WTC11 (cell line): ENCODE data around the gene LYPD6.

Experiments
- AFF4 ChIP-seq: sonication (generic); formaldehyde crosslinking; IDR thresholded peaks from 2 replicates; pipeline ENCODE4 v1.8.1; 2023; ENCODE audit warnings: mild to moderate bottlenecking, missing genetic modification reagents, borderline replicate concordance
- CTCF ChIP-seq: fragments of 200-600 bp; IDR thresholded peaks from 2 replicates; pipeline ENCODE4 v1.8.0; 2022; ENCODE audit warnings: antibody characterized with exemption
- E2F4 ChIP-seq: sonication (generic); formaldehyde crosslinking; IDR thresholded peaks from 2 replicates; pipeline ENCODE4 v1.8.1; 2022; ENCODE audit warnings: low read depth, mild to moderate bottlenecking, moderate library complexity, missing genetic modification reagents, borderline replicate concordance
- HMGXB4 ChIP-seq: sonication (generic); formaldehyde crosslinking; IDR thresholded peaks from 2 replicates; pipeline ENCODE4 v1.8.1; 2023; ENCODE audit warnings: mild to moderate bottlenecking, moderate library complexity, missing genetic modification reagents
- JUN ChIP-seq: sonication (generic); formaldehyde crosslinking; IDR thresholded peaks from 2 replicates; pipeline ENCODE4 v1.8.0; 2023; ENCODE audit warnings: mild to moderate bottlenecking, missing genetic modification reagents
- NFYB ChIP-seq: sonication (generic); formaldehyde crosslinking; conservative IDR thresholded peaks from 2 replicates; pipeline ENCODE4 v1.8.0; 2022; ENCODE audit warnings: low read depth, missing genetic modification reagents
- RORB ChIP-seq: fragments of 250-450 bp; sonication (Bioruptor Pico); IDR thresholded peaks from 2 replicates; pipeline ENCODE4 v1.9.0; 2021; ENCODE audit warnings: mild to moderate bottlenecking
- SP1 ChIP-seq: sonication (generic); formaldehyde crosslinking; conservative IDR thresholded peaks from 2 replicates; pipeline ENCODE4 v1.8.1; 2022; ENCODE audit warnings: missing genetic modification reagents
- ZNF121 ChIP-seq: sonication (generic); formaldehyde crosslinking; IDR thresholded peaks from 2 replicates; pipeline ENCODE4 v1.8.0; 2023; ENCODE audit warnings: missing genetic modification reagents
- ZNF317 ChIP-seq: sonication (generic); formaldehyde crosslinking; IDR thresholded peaks from 2 replicates; pipeline ENCODE4 v1.8.1; 2023; ENCODE audit warnings: low read depth, mild to moderate bottlenecking, moderate library complexity, missing genetic modification reagents, borderline replicate concordance
- ZNF532 ChIP-seq: fragments of 250-450 bp; sonication (Bioruptor Pico); IDR thresholded peaks from 2 replicates; pipeline ENCODE4 v1.9.0; 2021; ENCODE audit warnings: mild to moderate bottlenecking, borderline replicate concordance
- ZSCAN18 ChIP-seq: fragments of 250-450 bp; sonication (Bioruptor Pico); IDR thresholded peaks from 2 replicates; pipeline ENCODE4 v2.1.2; 2022; ENCODE audit warnings: mild to moderate bottlenecking, moderate library complexity

- TF ChIP-seq RORB (CRISPR knock-in tag): no peak
- TF ChIP-seq CTCF: no peak
- TF ChIP-seq ZNF121 (CRISPR knock-in tag): no peak
- TF ChIP-seq AFF4 (CRISPR knock-in tag): no peak
- TF ChIP-seq SP1 (CRISPR knock-in tag): no peak
- TF ChIP-seq HMGXB4: no peak
- no peak for TF ChIP-seq JUN
- TF ChIP-seq ZNF317 (CRISPR knock-in tag): no peak
- TF ChIP-seq ZSCAN18 (CRISPR knock-in tag): no peak
- TF ChIP-seq NFYB (CRISPR knock-in tag): no peak
- no peak for TF ChIP-seq E2F4 (CRISPR knock-in tag)
- no peak for TF ChIP-seq ZNF532
These were observed 12.1 kb downstream of the LYPD6 start for GRCh38 chr2:149342509-149342908.
